Measurements from ENCODE around the gene MRPL49.
"Not testable (repeated sequence)": the region's sequence is repeated elsewhere in the genome, so short reads cannot be mapped to it uniquely, and the experiment has no call there.

MRPL49 gene

DNA sequence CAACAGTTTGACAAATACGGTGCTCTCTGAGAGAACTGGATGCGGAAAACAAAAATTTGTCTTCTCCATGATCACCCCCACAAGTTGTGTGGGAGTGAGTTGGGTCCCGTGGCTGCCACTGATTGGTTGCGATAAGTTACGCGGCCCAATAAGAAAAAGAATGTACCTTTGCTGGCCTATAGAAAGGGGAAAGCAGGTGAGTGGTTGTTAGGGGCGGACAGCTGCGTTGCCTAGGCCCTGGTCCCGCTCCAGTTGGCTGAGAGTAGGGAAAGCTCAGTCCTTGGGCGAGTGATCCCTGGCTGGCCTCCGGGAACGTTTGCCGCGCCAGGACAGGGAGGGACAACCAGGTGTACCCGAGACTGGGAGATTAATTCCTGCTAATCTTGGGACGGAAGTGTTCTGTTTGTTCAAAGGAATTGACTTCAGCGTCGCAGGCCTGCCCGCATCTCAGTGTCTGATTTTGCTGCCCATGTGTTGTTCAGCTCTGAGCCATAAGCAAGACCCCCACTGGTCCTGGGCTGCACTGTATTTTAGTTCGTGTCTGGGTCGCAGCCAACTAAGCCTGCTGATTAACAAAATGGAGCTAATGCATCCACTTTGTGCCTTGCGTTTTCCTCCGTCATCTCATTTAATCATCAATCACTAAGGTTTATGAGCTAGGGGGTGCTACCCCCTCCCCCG, 13.0 kb downstream of the MRPL49 start:
- peak; percentile 96 for DNase-seq

DNA sequence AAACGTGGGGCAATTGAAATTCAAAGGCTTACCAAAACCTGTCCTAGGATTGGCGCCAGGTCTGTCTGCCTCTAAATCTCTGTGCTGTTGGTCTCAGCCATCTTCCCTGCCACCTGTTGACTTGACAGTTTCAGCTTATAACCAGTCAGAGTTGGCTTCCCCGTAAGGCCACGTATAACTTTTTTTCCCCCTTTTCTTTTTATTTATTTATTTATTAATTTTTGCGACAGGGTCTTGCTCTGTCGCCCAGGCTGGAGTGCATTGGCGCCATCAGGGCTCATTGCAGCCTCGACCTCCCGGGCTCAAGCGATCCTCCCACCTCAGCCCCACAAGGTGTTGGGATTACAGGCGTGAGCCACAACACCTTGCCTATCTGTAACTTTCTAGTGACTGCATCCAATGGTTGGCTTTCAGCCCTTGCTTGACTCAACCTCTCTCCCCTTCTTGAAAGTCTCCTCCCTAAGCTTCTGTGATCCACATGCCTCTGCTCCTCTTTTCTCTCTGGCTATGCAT, 13.6 kb downstream of the MRPL49 start:
- DNase-seq, result no peak

DNA sequence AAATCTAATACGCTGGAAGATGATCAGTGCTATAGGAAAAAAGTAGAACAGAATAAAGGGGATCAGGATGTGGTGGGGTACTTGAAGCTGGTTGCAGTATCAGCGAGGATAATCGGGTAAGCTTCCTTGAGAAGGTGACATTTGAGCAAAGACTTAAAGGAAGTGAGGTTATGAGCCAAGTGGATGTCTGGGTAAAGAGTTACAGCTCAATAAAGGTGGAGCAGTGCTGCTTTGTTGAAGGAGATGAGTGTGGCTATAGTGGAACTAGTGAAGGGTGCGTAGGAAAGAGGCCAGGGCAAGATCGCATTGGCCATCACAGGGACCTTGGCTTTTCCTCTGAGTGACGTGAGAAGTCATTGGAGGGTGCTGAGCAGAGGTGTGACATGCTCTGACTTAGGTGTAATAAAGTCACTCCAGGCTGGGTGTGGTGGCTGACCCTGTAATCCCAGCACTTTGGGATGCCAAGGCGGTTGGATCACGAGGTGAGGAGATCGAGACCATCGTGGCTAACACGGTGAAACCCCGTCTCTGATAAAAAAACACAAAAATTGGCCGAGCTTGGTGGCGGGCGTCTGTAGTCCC, 14.5 kb downstream of the MRPL49 start:
- DNase-seq, result no peak

DNA sequence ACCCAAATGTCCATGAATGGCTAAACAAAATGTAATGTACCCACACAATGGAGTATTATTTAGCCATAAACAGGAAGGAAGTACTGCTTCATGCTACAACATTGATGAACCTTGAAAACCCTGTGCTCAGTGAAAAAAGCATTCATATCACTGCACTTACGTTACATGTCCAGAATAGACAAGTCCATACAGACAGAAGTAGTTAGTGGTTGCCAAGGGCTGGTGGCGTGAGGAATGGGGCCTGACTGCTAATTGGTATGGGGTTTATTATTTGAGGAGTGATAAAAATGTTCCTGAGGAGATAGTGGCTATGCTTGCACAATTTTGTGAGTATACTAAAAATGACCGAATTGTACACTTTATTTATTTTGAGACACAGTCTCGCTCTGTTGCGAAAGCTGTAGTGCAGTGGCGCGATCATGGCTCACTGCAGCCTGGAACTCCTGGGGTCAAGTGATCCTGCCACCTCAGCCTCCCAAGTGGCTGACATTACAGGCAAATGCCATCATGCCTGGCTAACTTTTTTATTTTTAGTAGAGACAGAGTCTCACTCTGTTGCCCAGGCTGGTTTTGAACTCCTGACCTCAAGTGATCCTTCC, 19.9 kb downstream of the MRPL49 start:
- no peak for DNase-seq

DNA sequence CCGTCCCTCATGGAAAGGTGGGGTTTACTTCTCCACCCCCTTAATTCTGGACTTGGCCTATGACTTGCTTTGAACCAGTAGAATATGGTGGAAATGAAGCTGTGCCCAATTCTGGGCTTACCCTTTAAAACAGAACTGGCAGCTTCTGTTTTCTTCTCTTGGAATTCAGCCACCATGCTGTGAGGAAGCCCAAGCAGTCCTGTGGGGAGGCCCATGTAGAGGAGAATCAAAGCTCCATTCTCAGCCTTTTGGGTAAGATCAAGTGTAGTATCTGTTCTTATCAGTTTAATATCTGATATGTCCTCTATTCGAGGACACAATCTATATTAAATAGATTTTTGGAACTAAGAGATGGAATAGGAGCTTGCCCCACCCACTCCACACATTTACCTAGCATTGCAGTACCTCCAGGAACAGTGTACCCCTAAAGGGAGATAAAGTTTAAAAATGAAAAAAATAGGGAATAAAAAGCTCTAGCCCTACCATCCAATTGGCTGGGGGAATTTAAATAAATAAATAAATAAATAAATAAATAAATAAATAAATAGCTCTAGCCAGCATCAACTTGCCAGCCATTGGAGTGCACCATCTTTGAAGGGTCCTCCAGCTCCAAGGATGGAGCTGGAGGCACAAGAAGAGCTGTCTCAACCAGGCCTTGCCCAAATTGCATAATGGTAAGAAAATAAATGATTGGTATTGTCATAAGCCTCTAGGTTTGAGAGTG, 25.4 kb downstream of the MRPL49 start:
- no peak for DNase-seq

DNA sequence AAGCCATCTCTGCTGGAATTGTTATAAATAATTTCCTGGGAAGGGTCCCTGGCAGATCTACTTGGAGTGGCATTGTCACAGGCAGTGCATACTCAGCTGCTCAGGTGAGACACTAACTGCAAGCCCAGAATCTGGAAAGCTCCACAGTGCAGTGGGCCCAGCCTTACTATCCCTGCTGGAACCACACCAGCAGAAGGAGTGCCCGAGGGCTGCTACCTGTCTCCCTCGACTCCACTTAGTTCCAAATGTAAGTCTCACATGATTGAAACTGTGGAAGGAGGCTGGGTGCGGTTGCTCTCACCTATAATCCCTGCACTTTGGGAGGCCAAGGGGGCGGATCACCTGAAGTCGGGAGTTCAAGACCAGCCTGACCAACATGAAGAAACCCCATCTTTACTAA, 26.5 kb downstream of the MRPL49 start:
- no peak for DNase-seq

DNA sequence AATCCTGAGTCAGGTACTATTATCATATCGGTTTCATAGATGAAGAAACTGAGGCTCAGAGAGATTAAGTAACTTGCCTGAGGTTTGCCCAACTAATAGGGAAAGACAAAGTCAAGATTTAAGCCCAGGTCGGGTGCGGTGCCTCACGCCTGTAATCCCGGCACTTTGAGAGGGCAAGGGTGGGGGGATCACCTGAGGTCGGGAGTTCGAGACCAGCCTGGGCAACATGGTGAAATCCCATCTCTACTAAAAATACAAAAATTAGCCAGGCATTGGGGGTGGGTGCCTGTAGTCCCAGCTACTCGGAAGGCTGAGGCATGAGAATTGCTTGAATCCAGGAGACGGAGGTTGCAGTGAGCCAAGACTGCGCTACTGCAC, 28.0 kb downstream of the MRPL49 start:
- DNase-seq, result not testable (repeated sequence)

DNA sequence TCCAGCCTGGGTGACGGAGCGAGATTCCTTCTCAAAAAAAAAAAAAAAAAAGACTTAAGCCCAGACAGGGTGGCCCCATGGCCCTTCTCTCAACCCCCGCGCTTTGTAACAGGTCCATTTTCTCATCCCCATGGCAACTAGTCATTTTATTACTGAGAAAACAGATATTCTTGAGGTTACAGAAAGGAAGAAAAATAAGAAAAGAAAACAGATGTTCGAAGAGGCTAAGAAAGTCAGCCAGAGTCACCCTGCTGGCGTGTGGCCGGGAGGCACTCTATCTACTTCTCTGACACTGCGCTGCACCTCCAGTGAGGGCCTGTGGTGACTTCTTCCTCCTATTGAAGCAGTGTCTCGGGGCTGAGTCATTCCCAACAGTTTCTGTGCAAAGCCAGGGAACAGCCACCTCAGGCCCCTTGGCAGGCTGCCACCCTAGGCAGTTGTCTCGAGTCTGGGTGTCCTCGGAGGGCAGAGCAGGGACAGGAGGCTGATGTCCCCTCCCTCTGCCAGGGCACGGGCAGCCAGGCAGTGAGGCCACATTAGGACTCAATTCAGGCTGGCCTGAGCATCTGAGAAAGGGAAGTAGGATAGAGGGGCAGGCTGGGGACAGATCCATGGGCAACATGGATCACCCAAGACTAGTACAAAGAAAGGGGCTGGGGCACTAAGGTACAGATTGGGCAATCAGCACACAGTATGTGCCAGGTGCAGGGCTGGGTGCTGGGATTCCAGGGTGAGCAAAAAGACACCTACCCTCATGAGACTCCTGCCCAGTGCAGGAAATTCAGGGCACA, 28.6 kb downstream of the MRPL49 start:
- DNase-seq, result peak; percentile 80 to 82

DNA sequence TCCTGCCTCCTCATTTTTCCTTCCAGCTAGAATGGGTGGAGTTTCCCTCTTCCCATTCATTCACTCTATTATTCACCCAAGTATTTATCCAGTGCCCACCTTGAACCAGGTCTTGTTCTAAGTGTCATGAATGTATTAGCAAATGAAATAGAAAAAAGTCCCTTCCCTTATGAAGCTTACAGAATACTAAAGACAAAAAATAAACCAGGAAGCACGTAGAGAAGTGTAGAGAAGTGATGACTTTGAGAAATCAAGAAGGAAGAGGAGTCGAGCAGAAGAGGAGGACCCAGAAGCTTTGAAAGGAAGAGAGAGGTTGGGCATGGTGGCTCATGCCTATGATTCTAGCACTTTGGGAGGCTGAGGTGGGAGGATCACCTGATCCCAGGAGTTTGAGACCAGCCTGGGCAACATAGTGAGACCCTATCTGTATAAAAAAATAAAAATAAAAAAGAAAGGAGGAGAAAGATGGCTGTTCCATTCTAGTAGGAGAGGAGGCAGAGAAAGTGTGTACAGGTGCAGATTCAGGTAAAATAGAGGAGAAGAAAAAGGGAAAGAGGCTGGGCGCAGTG, 29.3 kb downstream of the MRPL49 start:
- no peak for DNase-seq

DNA sequence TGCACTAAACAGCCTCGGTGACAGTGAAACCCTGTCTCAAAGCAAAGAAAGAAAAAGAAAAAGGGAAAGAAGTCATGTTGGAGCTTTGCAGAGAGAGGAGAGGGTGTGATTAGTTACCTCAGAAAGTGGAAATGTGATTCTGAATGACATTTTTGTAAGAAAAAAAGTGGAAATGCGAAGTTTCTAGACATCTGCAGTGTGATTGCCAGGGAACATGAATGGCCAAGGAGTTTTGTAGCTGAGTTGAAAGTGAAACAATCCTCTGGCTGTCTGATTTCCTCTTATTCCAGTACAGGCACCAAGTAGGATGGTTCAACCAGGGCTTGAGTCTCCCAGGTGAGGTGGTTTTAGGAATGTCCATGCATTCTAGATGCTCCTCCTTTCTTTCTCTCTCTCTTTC, 30.0 kb downstream of the MRPL49 start:
- no peak for DNase-seq

DNA sequence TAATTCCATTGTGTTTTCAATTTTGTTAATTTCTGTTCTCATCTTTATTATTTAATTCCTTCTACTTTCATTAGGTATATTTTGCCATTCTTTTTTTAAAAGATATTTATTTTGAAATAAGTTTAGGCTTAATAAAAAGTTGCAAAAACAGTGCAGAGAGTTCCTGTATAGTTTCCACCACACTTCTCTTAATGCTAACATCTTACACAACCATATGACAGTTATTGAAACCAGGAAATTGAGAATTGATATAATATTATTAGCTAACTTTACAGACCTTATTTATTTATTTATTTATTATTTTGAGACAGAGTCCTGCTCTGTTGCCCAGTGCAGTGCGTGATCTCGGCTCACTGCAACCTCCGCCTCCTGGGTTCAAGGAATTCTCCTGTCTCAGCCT, 34.1 kb downstream of the MRPL49 start:
- DNase-seq, result no peak

DNA sequence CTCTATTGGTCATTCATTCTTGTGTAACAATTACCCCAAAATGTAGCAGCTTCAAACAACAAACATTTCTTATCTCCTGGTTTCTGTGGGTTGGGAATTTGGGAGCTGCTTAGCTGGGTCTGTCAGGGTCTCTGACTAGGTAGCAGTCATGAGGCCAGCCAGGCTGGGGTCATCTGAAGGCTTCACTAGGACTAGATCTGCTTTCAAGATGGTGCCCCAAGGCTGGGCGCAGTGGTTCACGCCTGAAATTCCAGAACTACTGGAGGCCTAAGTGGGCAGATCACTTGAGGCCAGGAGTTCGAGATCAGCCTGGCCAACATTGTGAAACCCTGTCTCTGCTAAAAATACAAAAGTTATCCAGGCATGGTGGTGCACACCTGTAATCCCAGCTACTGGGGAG, 34.8 kb downstream of the MRPL49 start:
- no peak for DNase-seq

DNA sequence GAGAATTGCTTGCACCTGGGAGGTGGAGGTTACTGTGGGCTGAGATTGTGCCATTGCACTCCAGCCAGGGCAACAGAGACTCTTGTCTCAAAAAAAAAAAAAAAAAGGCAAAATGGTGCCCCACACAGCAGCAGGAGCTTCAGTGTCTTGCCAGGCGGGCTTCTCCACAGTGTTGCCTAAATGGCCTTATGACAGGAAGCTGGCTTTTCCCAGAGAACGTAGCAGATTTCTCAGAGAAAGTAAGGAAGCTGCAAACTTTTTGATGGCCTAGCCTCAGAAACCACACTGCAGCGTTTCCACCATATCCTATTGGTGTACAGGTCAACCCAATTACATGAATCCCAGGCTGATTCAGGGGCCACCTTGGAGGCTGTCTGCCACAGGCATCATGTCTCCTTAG, 35.2 kb downstream of the MRPL49 start:
- no peak for DNase-seq

DNA sequence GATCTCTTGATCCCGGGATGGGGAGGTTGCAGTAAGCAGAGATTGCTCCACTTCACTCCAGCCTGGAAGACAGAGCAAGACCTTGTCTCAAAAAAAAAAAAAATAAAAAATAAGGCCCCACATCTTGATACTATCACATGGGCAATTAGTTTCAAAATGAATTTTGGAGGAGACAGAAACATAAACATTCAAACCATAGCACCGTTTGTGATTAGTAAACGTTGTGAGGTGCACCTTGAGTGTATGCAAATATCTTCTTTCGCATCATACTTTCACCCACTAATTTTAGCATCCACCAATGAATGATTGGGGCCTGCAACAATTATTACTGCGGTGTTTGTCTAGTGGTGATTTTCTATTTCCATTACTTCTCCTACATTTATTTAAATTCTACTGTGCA, 36.9 kb downstream of the MRPL49 start:
- no peak for DNase-seq

DNA sequence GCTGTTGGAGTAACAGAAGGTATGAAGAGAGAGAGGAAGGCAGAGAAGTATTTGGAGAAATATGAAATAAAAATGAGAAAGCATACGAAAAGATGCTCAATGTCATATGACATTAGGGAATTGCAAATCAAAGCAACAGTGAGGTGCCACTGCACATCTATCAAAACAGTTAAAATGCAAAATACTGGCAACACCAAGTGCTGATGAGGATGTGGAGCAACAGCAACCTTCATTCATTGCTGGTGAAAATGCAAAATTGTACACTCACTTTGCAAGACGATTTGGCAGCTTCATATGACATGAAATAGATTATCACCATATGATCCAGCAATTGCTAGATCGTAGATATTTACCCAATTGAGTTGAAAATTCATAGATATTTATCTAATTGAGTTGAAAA, 38.5 kb downstream of the MRPL49 start:
- no peak for DNase-seq

DNA sequence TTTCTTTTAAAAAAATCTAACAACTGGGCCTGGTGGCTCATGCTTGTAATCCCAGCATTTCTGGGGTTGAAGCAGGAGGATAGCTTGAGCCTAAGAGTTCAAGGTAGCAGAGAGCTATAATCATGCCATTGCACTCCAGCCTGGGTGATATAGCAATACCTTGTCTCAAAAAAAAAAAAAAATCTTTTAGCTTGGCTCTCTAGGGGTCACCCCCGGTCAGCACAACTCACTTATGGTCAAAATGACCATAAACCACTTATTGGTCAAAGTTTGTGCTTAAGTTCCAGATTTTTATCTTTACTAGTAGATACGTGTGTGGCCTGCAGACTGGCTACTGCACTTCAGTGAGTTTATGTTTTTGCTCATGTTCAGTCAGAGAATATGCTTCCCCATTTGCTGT, 41.6 kb downstream of the MRPL49 start:
- no peak for DNase-seq

DNA sequence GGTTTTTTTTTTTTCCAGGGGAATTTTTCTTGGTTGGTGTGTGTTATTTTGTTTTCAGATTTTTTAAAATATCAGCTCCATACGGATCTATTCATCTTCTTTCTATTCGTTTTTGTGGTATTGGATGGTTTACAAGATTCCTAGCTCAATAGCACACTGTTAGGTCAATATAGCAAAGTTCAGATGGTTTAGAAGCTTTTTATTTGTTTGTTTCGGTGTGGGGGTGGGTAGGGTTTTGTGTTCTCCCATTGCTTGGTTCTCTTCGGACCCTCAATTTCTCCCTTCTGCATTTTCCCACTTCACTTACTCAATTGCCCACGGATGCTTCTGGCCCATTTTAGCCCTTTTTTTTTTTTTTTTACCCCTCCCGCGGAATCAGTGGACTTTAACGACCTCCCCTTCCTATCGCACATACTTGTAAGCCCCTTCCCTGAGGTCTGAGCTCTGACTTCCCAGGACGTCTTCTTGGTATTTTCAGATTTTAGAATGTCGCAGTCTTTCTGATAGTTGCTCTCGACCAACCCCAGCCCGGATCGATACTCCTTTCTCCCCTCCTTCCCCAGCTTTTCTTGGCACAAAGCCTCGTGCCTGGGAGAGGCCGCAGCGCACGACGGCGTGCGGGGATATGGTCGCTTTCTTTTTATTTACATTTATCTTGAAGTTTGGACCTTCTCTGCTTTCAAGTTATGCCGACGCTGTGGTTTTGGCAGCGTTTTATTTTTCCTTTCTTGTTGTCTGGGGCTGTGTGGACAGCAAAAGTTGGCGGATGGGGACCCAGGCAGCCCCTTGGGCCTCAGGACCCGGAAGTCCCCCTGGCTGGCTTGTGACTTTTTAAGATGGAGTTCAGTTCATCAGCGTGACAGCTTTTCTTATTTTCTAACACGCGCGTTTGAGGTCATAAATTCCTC, 43.5 kb downstream of the MRPL49 start:
- no peak for DNase-seq

DNA sequence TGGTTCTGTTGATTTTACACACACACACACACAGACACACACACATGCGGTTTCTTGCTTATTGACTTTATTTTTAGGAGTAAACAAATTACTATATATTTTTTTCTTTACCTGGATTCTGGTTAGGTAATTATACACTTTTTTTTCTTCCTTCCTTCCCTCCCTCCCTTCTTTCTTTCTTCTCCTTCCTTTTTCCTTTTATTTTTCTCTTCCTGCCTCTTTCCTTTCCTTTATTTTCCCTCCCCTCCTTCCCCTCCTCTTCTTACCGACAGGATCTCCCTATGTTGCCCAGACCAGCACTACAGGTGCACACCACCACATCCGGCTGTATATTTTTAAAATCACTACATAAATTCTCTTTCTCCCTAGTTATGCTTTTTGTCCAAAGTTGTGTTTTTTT, 44.8 kb downstream of the MRPL49 start:
- DNase-seq, result no peak

DNA sequence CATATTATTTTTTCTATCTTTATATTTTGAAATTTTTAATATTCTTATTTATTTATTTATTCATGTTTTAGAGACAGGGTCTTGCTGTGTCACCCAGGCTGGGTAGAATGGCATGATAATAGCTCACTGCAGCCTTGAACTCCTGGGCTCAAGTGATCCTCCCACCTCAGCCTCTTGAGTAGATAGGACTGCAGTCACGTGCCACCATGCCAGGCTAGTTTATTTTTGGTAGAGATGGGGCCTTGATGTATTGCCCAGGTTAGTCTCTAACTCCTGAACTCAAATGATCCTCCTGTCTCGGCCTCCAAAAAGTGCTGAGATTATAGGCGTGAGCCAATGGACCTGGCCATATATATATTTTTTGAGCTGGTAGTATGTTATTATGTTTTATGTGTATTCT, 45.5 kb downstream of the MRPL49 start:
- no peak for DNase-seq

DNA sequence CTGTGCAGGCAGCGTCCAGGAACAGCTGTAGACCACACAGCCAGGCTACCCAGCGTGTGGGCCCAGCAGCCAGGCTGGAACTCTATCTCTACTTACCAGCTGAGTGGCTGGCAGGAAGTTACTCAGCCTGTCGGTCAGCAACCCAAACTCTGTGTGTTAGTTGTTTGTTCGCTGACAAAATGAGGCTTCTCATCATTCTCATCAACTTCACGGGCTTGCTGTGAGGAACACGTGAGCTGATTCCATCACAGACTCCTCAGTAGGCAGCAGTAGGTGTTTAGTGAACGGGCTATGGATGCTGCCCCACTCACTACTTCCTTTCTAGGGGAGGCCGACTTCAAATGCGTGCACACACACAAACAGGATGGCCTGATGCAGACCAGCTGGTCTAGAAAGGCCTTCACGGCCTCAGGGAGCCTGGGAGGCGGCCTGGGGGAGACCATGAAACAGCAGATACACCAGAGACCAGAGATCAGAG, 47.1 kb downstream of the MRPL49 start:
- DNase-seq, result no peak

DNA sequence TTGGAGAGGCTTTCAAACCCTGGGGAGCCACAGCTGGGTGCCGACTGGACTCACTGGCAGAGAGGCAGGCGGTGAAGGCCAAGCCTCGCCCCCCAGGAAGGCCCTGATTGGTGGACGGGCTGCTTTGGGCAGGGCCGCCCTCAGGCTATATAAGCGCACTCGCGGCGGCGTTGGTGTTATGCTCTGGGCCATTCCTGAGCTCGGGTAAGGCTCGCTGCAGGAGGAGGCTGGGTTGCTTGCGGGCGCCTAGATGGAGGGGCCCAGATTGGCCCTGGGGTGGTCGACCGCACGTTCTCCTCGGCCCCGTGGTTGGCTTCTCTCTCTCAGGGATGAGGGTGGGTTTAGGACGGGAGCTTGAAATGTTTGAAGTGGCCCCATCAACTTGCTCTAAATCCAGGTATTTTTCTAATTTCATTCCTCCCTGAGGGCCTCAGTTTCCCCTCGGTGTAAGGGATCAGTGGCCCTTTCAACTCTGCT, 48.0 kb downstream of the MRPL49 start, which contains the start of gene SPDYC:
Gene SPDYC, plus strand, starts transcription at position 176 of the 477 bp plus-strand sequence. CDS start 1,125 bp downstream, outside the sequence.
- no peak for DNase-seq
